Measurements from ENCODE around the gene PZP. TPM values are rescaled to one million over a fixed set of nuclear protein-coding genes. Genes with fewer than 3 reads are reported as not detected.

Gene PZP
- total RNA-seq, 1 donor from 2014 or later, result 2.2 TPM

- H3K9me3 Mint-ChIP-seq (ENCODE audit: unreplicated experiment), result no peaks in the 10 kb centered on the region
- DNase-seq (ENCODE audit: low spot score), result no peak
These were observed 73.1 kb downstream of the PZP start for GRCh38 chr12:9134981-9135628.

GRCh38 chr12:9133216-9133916 lies 74.8 kb downstream of the PZP start:
- H3K27me3 Mint-ChIP-seq (ENCODE audit: unreplicated experiment), result peaks cover 4% of the 10 kb centered on the region
- no peaks in the 10 kb centered on the region for H3K4me1 Mint-ChIP-seq (ENCODE audit: unreplicated experiment)
- no peaks in the 10 kb centered on the region for H3K36me3 Mint-ChIP-seq (ENCODE audit: low read depth, unreplicated experiment)
- TF ChIP-seq CTCF (IDR thresholded peaks at IDR 0.05; ENCODE audit: unreplicated experiment), result no peak
- no peaks in the 10 kb centered on the region for H3K9me3 Mint-ChIP-seq (ENCODE audit: unreplicated experiment)
- H3K4me3 Mint-ChIP-seq (ENCODE audit: unreplicated experiment), result no peak overlapping the region
- no peak overlapping the region for H3K27ac Mint-ChIP-seq (ENCODE audit: unreplicated experiment)
- no peak for DNase-seq (ENCODE audit: low spot score)

More at GRCh38 chr12:9134981-9135628, 73.1 kb downstream of the PZP start:
- peaks cover 4% of the 10 kb centered on the region for H3K27me3 Mint-ChIP-seq (ENCODE audit: unreplicated experiment)
- no peak overlapping the region for H3K27ac Mint-ChIP-seq (ENCODE audit: unreplicated experiment)
- peak; percentile 38 for TF ChIP-seq CTCF (IDR thresholded peaks at IDR 0.05; ENCODE audit: unreplicated experiment)
- no peaks in the 10 kb centered on the region for H3K36me3 Mint-ChIP-seq (ENCODE audit: low read depth, unreplicated experiment)
- no peaks in the 10 kb centered on the region for H3K4me1 Mint-ChIP-seq (ENCODE audit: unreplicated experiment)
- no peak overlapping the region for H3K4me3 Mint-ChIP-seq (ENCODE audit: unreplicated experiment)

GRCh38 chr12:9132008-9132535 lies 76.1 kb downstream of the PZP start:
- no peak overlapping the region for H3K27ac Mint-ChIP-seq (ENCODE audit: unreplicated experiment)
- no peak for DNase-seq (ENCODE audit: low spot score)
- no peak overlapping the region for H3K4me3 Mint-ChIP-seq (ENCODE audit: unreplicated experiment)
- no peak for TF ChIP-seq CTCF (IDR thresholded peaks at IDR 0.05; ENCODE audit: unreplicated experiment)
- H3K9me3 Mint-ChIP-seq (ENCODE audit: unreplicated experiment), result no peaks in the 10 kb centered on the region
- H3K36me3 Mint-ChIP-seq (ENCODE audit: low read depth, unreplicated experiment), result no peaks in the 10 kb centered on the region
- H3K27me3 Mint-ChIP-seq (ENCODE audit: unreplicated experiment), result peaks cover 5% of the 10 kb centered on the region
- H3K4me1 Mint-ChIP-seq (ENCODE audit: unreplicated experiment), result no peaks in the 10 kb centered on the region

GRCh38 chr12:9130244-9130643 lies 78.0 kb downstream of the PZP start:
- no peak for TF ChIP-seq CTCF (IDR thresholded peaks at IDR 0.05; ENCODE audit: unreplicated experiment)
- Mint-ChIP-seq H3K9me3 (ENCODE audit: unreplicated experiment) (no peaks in the 10 kb centered on the region), H3K4me3 (ENCODE audit: unreplicated experiment) (no peak overlapping the region), H3K4me1 (ENCODE audit: unreplicated experiment) (no peaks in the 10 kb centered on the region), H3K27me3 (ENCODE audit: unreplicated experiment) (peaks cover 5% of the 10 kb centered on the region), H3K36me3 (ENCODE audit: low read depth, unreplicated experiment) (no peaks in the 10 kb centered on the region), H3K27ac (ENCODE audit: unreplicated experiment) (no peak overlapping the region)
- no peak for DNase-seq (ENCODE audit: low spot score)

Data from endothelial cell (in vitro differentiated cells).